MM.1S (cell line): ENCODE data around the gene ABCB9.

ENCODE experiments used
- CTCF ChIP-seq: fragments of 300-600 bp; sonication (generic); IDR thresholded peaks from 2 replicates; pipeline ENCODE4 v1.5.1; 2016; ENCODE audit warnings: antibody characterized with exemption, low read length, mixed read lengths
- EZH2 ChIP-seq: fragments of 300-600 bp; sonication (generic); optimal IDR thresholded peaks from 2 replicates; pipeline ENCODE3; 2017; ENCODE audit warnings: low read depth, mild to moderate bottlenecking, antibody characterized with exemption, low read length, mixed read lengths

GRCh38 chr12:122937622-122938091, 28.6 kb downstream of the ABCB9 start:
- TF ChIP-seq CTCF (no peak), EZH2 (no peak)
